B cell (primary cell): ENCODE results near the gene PTPRM. TPM values are rescaled to one million over a fixed set of nuclear protein-coding genes. Genes with fewer than 3 reads are reported as not detected.

Source experiments
- ATAC-seq: fragments of 200-7000 bp; cut with Tn5 transposase; one replicate; pipeline ENCODE4 v1.10.0; 2021; ENCODE audit warnings: low read depth, mild to moderate bottlenecking, moderate number of reproducible peaks, moderate library complexity
- CTCF ChIA-PET: fragments of 350-600 bp; sonication (Branson Sonifier 250); formaldehyde crosslinking; loops from one replicate; lab custom pipeline; 2021; ENCODE audit warnings: antibody characterized with exemption, inconsistent platforms; lab: Charles Lee
- POLR2A ChIA-PET: fragments of 350-600 bp; sonication (Branson Sonifier 250); formaldehyde crosslinking; loops from one replicate; lab custom pipeline; 2021; ENCODE audit warnings: antibody characterized with exemption; lab: Charles Lee
- DNase-seq: peaks from one replicate; pipeline ENCODE4 v3.0.0; 2013
- H2AFZ ChIP-seq: 2 replicates; pipeline ENCODE4 v1.6.1; 2012; ENCODE audit warnings: mild to moderate bottlenecking, low read depth, low read length; ENCODE audit not compliant: insufficient read depth, poor library complexity, severe bottlenecking
- H3K27ac ChIP-seq, 2 donors: 1 replicate in 1 of 2; 2 replicates in 1 of 2; pipeline ENCODE4 v1.5.1; 2012 to 2013; ENCODE audit warnings: low read length in 2 of 2, mild to moderate bottlenecking in 2 of 2, moderate library complexity in 1 of 2
- H3K27me3 ChIP-seq, 4 experiments: fragments of 200-600 bp in 1 of 4; sonication (generic) in 1 of 4; replicated peaks in 1 of 4; 1 replicate in 2 of 4; 2 replicates in 2 of 4; pipeline versions ENCODE4 v1.6.1 to v1.7.0; 2013 to 2016; ENCODE audit warnings: low read length in 3 of 4, mild to moderate bottlenecking in 2 of 4, mixed read lengths in 1 of 4, moderate library complexity in 1 of 4; ENCODE audit not compliant: insufficient read depth in 4 of 4, control insufficient read depth in 3 of 4; ENCODE audit errors: control extremely low read depth in 1 of 4
- H3K36me3 ChIP-seq, 2 experiments: replicated peaks in 1 of 2; 1 replicate in 1 of 2; 2 replicates in 1 of 2; pipeline versions ENCODE4 v1.6.1 to v1.7.1; 2013; ENCODE audit warnings: low read length in 1 of 2; ENCODE audit not compliant: insufficient read depth in 2 of 2, control insufficient read depth in 1 of 2; ENCODE audit errors: control extremely low read depth in 1 of 2, extremely low read depth in 1 of 2
- H3K4me1 ChIP-seq, 2 donors: fragments of 200-600 bp in 1 of 2; sonication (generic) in 1 of 2; 1 replicate in 1 of 2; 2 replicates in 1 of 2; pipeline versions ENCODE4 v1.5.1 to v1.6.1; 2013 to 2017; ENCODE audit warnings: low read length in 2 of 2; ENCODE audit not compliant: control insufficient read depth in 2 of 2, insufficient read depth in 2 of 2
- H3K4me2 ChIP-seq: replicated peaks from 2 replicates; pipeline ENCODE3; 2012; ENCODE audit warnings: mild to moderate bottlenecking, low read depth, low read length; ENCODE audit not compliant: poor library complexity, severe bottlenecking
- H3K4me3 ChIP-seq, 5 experiments: fragments of 200-600 bp in 1 of 5; sonication (generic) in 1 of 5; 1 replicate in 3 of 5; 2 replicates in 2 of 5; pipeline versions ENCODE4 v1.5.1 to v1.7.0; 2011 to 2016; ENCODE audit warnings: low read length in 4 of 5, mild to moderate bottlenecking in 4 of 5, low read depth in 2 of 5, control low read depth in 1 of 5, moderate library complexity in 1 of 5; ENCODE audit not compliant: insufficient read depth in 1 of 5; ENCODE audit errors: control extremely low read depth in 1 of 5, extremely low read depth in 1 of 5
- H3K79me2 ChIP-seq: fragments of 200-600 bp; sonication (generic); one replicate; pipeline ENCODE4 v1.6.0; 2016; ENCODE audit warnings: low read length; ENCODE audit not compliant: control insufficient read depth, insufficient read depth
- H3K9ac ChIP-seq: fragments of 200-600 bp; sonication (generic); 2 replicates; pipeline ENCODE4 v1.6.1; 2017; ENCODE audit warnings: mild to moderate bottlenecking, low read length, moderate library complexity
- H3K9me3 ChIP-seq, 3 donors: one replicate each; pipeline versions ENCODE4 v1.6.1 to v1.7.1; 2013; ENCODE audit warnings: low read length in 2 of 3; ENCODE audit not compliant: control insufficient read depth in 2 of 3, insufficient read depth in 1 of 3; ENCODE audit errors: control extremely low read depth in 1 of 3
- H4K20me1 ChIP-seq: 2 replicates; pipeline ENCODE4 v1.6.0; 2012; ENCODE audit warnings: mild to moderate bottlenecking, low read length; ENCODE audit not compliant: insufficient read depth, control insufficient read depth, poor library complexity, severe bottlenecking
- H3K27ac Mint-ChIP-seq: one replicate; pipeline ENCODE4 v1.8.0; 2021; ENCODE audit warnings: mixed read lengths
- H3K27me3 Mint-ChIP-seq: one replicate; pipeline ENCODE4 v1.8.0; 2021; ENCODE audit warnings: mixed read lengths
- H3K4me1 Mint-ChIP-seq: one replicate; pipeline ENCODE4 v1.8.0; 2021; ENCODE audit warnings: mixed read lengths
- H3K4me3 Mint-ChIP-seq: one replicate; pipeline ENCODE4 v1.8.0; 2021; ENCODE audit warnings: mixed read lengths
- H3K9me3 Mint-ChIP-seq: one replicate; pipeline ENCODE4 v1.8.0; 2022; ENCODE audit warnings: mixed read lengths; ENCODE audit not compliant: insufficient read depth
- CTCF ChIP-seq: fragments of 200-600 bp; IDR thresholded peaks from one replicate; pipeline ENCODE4 v1.8.0; 2022; ENCODE audit warnings: antibody characterized with exemption, mild to moderate bottlenecking
- EZH2 ChIP-seq: IDR thresholded peaks from 2 replicates; pipeline ENCODE4 v1.6.1; 2012; ENCODE audit warnings: borderline replicate concordance, low read depth, mild to moderate bottlenecking, moderate library complexity, low read length; ENCODE audit not compliant: insufficient read depth, poor library complexity, severe bottlenecking
- WGBS: methylation state at CpG from one replicate; pipeline ENCODE4 v1.1.5; 2013; ENCODE audit warnings: missing lambda C conversion rate; ENCODE audit not compliant: insufficient coverage; 5-methylcytosine and 5-hydroxymethylcytosine counted together
- intact Hi-C: fragments of 100-400 bp; cut with micrococcal nuclease; formaldehyde crosslinking; loops from one replicate; pipeline ENCODE4 v1.10.0; 2022
- polyA plus RNA-seq: library from polyadenylated mRNA; depleted of rRNA; stranded (reverse); fragments of >200 nt; gene quantifications from 2 replicates; pipeline ENCODE4 v1.2.3, GENCODE V29; 2012
- total RNA-seq, 2 donors: library from RNA; stranded (reverse); fragments of 120-200 nt in 1 of 2; gene quantifications; 1 replicate in 1 of 2; 2 replicates in 1 of 2; pipeline versions ENCODE4 v1.2.3 to v1.2.4, GENCODE V29; 2013 to 2022

The PTPRM gene
- total and polyA plus RNA-seq, 2 donors (not counting 1 experiment from before 2014, with no cell fraction given) = 0.20 to 0.89 TPM

DNA sequence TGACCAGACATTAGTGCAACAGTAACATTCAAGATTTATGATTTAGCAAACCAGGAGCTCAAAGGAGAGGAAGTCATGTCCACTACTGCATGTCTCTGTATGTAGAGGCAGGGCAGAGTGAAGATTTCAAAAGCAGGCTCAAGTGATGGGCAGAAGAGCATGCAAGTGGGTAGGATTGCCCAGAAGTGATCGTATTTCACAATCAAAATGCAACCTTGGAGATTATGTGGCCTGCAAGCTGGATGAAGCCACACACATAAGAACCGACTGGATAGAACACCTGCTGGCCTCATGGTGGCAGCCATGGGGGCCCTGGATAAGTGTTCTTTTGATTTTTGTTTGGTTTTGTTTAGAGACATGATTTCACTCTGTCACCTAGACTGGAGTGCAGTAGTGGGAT is 755.4 kb downstream of the PTPRM start:
- Histone ChIP-seq H3K4me2 (no peak overlapping the region), H3K27ac (no peak overlapping the region), H3K9ac (no peak overlapping the region), H3K27me3 (no peaks in the 10 kb centered on the region), H2AFZ (no peak overlapping the region), H3K79me2 (no peaks in the 10 kb centered on the region), H3K36me3 (no peaks in the 10 kb centered on the region), H3K4me1 (no peaks in the 10 kb centered on the region), H4K20me1 (no peaks in the 10 kb centered on the region), H3K4me3 (no peak overlapping the region), H3K9me3 (no peaks in the 10 kb centered on the region)
- ChIA-PET CTCF (no interaction called here), POLR2A (no interaction called here)
- Mint-ChIP-seq H3K27ac (no peak overlapping the region), H3K9me3 (peaks cover 3% of the 10 kb centered on the region), H3K4me3 (no peak overlapping the region), H3K27me3 (peaks cover 6% of the 10 kb centered on the region), H3K4me1 (no peaks in the 10 kb centered on the region)
- intact Hi-C loops = no loop called here
- 100% methylated on average over 1 of the region's 2 CpGs for WGBS
- TF ChIP-seq EZH2 = no peak
- TF ChIP-seq CTCF = no peak
- no peak for ATAC-seq
- no peak for DNase-seq

GRCh38 chr18:8324343-8325065 is 757.4 kb downstream of the PTPRM start:
- TF ChIP-seq CTCF = no peak
- no peak for TF ChIP-seq EZH2
- ATAC-seq = no peak
- no peak overlapping the region for H3K27ac Mint-ChIP-seq
- Histone ChIP-seq H3K9me3 (no peaks in the 10 kb centered on the region), H3K4me1 (no peaks in the 10 kb centered on the region), H3K4me2 (no peak overlapping the region), H3K36me3 (no peaks in the 10 kb centered on the region), H2AFZ (no peak overlapping the region), H3K4me3 (no peak overlapping the region), H3K9ac (no peak overlapping the region), H4K20me1 (no peaks in the 10 kb centered on the region), H3K79me2 (no peaks in the 10 kb centered on the region), H3K27ac (no peak overlapping the region), H3K27me3 (no peaks in the 10 kb centered on the region)
- H3K9me3 Mint-ChIP-seq = peaks cover 3% of the 10 kb centered on the region
- POLR2A ChIA-PET = no interaction called here
- no peak for DNase-seq
- intact Hi-C loops = no loop called here
- H3K4me1 Mint-ChIP-seq = no peaks in the 10 kb centered on the region
- CTCF ChIA-PET = no interaction called here
- no peak overlapping the region for H3K4me3 Mint-ChIP-seq
- H3K27me3 Mint-ChIP-seq = peaks cover 6% of the 10 kb centered on the region
- WGBS = 100% methylated on average over 2 of the region's 3 CpGs
